ENCODE data around the gene PPP1R9B.

Gene PPP1R9B

DNA sequence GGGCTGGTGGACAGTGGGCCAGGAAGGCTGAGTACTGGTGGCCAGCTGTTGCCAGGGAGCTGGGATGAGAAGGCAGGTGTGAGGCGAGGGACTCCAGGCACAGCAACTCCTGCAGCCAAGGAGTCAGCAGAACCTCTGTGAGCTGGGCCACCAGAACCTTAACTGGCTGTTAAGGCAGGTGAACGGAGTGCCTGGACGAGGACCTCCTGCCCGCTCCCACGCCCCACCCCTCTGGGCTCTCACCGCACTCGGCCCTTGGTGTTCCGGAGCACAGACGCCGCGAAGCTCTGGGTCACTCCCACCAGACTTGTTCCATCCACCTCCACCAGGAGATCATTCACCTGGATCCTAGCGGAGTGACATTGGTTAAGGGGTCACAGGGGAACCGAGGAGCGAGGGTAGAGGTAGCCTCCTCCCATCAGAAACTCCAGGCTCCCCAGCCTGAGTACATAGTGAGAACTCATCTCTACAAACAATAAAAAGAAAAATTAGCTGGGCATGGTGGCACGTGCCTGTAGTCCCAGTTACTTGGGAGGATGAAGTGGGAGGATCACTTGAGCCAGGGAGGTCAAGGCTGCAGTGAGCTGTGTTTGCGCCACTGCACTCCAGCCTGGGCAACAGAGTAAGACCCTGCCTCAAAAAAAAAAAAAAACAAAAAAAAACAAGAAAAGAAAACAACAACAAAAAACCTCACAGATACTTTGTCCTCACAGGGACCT, 9.3 kb downstream of the PPP1R9B start:
- DNase-seq: no peak

DNA sequence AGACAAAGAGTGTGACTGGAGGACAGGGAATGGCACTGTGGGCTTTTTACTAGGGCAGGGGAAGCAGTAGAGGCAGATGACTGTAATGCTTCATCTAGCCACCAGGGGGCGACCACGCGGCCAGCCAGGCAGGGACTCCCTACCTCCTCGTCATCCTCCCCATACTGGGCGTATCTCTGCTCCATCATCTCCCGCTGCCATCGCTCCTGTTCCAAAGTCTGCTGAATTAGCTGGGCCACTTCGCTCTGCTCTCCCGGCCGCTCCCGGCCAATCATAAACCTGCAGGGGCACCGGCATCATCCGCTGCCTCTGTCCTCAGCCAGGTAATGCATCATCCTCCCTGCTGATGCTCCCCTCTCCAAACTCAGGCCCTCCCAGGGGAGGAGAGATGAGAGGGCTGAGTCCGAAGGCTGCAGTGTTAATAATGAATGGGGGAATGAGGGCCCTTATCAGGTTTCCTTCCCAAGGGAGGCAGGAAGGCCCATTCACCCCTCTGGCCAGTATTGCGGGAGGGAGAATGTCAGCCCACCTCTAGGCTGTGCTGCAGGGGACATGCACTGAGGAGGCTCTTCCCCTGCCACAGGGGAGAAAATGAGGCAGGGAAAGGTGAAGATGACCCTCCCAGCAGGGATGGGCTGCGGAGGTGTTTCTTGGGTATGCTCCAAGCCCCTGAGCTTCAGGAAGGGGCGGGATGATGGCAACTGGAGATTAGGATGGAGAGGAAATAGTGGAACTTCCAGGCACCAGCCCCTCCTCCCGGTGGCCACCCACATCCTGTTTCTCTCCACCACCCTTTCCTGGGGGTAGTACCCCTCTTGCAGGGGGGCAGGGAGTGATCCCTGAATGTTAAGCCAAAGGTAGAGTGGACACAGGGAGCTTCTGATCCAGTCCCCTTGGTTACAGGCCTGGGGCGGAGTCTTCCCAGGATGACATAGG, 10.3 kb downstream of the PPP1R9B start:
- peak; percentile 76 for DNase-seq

DNA sequence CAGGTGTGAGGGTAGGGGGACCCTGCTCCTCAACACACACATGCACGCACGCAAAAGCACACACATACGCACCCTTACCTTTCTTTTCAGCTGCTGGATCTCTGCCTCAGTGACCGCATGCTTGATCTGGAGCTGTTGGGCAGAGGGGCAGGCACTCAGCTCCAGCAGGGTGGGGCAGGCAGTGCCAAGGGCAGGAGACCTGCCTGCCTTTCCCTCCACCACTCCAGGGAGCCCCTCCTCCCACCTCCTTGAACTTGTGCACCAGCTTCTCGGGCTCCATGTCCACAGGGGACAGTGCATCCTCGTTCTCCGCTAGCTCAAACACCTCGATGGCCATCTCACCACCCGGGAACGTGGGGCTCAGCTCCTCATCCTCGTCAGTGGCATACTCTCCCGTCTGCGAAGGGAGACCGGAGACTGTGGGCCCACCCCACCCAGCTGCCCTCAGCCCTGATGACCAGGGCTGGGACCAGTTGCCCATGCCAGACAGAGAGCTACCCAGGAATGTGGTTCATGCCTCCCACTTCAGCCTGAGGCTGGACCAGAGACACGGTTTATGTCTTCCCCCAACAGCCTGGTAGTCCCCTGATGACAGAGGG, 11.2 kb downstream of the PPP1R9B start:
- DNase-seq: no peak

DNA sequence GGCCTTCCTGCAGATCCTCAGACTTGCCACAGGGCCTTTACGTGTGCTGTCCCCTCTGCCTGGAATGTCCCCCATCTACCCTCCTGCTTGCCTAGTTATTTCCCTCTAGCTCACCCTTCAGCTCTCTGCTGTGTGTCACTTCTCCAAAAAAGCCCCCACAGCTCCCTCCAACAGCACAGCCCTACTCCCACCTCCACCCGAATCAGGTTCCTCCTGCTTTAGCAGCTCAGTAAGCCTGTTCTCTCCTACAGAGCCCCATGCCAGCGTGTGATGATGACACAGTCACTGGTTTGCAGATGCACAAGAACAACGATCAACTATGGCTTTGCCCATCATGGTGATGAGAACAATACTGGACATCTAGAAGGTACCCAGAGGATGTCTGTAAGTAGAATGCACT, 13.4 kb downstream of the PPP1R9B start:
- DNase-seq: no peak

DNA sequence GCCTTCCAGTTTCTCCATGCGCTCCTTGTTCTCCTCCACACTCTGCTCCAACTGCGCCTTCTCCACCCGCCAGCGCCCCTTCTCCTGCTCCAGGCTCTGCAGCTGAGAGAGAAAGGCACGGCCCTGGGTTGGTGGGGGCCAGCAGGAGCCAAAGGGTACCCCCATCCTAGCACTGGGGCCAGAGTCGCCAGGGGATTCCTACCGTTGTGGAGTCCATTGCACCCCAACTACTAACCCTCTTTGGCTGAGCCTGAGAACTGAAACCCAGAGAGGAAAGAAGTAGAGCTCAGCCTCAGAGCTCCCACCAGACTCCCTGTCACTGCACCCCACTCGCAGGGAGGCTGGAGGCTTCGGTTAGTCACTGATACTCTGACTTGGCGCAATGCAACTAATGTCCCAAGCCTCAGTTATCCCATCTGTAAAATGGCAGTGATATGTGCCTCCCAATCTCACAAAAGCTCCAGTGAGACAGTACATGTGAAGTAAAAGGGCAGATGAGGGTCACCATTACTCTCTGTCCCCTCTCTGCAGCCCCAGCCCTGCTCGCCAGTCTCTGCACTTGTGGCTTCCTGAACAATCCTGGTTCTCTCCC, 14.3 kb downstream of the PPP1R9B start:
- DNase-seq: no peak

DNA sequence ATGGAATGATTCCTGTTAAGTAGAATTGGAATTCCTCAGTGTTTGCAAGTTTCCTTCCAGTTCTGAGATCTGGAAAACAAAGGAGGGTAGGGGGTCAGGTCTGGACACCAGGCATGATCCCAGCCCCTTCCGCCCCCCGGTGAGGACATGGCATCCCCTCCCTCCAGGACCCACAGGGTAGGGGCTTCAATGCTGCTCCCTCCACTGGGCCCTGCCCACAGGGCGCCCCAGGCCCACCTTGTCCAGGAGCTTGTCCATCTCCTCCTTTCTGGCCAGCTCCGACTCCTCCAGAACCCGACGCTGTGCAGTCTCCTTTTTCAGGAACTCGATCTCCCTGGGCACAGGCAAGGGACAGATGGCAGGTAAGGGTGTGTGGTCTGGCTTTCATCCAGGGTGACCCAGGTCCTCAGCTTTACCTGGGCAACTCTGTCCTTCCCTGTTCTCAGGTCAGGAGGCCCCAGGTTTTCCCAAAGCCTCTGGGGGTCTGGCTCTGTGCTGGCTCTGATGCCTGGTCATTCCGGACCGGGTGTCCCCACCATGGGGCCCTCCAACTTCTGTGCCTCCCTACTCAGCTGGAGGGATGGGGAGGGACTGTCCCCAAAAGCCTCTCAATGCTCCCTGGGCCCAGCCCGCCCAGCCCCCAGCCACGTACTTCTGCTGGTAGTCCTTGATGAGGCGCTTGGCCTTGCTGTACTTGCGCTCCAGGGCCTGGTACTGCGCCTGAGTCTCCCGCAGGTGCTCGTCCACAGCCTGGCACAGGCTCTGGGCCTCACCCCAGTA, 15.0 kb downstream of the PPP1R9B start:
- DNase-seq: no peak

DNA sequence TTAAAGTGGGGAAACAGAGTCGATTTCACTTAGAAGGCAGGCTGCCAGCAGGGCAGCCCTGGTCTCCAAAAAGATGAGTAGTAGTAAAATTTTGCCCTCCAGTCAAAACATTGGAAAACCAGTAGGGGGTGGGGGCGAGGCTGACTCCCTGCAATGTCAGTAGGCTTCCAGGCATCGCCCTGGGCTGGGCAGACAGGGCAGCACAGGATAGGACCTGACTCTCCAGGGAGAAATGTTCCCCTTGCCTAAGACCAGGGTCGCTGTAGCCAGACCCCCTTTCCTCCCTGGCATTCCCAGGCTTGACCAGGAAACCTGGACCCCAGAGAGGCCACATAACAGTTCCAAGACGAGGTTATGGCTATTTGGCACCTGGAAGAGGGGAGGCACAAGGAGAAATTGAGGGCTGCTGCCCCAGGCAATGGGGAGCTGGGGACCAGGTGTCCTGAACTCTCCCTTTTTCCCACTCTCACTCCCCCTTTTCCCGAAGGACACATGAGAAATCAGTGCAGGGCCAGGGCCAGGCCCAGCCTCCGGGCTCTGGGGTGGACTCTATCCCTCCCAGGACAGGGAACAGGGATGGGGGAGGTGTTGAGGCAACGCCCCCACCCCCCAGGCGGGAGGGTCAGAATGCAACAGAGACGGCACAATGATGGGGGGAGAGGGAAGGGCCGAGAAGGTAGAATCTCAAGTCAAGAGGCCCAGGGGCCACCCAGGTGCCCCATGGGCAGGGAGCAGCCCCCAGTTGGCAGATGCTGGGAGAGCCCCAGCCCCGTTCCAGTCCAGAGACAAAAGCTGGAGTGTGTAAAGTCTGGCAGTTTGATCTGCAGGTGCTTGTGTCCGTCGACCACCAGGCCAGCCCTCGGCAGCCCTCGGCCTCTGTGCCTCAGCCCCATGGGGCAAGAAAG, 16.0 kb downstream of the PPP1R9B start:
- DNase-seq: no peak

DNA sequence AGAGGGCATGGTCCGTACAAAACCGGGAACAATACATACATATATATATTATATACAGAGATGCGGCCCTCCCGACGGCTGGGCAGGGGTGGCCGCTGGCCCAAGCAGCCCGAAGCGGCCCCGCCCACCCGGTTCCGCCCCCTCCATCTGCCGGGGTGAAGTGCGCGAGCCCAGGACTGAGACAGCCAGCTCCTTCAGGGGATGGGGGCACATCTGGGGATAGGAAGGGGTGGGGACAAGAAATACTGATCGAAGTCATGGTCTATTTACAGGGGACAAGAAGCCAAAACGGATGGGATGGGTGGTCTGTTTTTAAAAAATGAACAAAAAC, 16.7 kb downstream of the PPP1R9B start:
- DNase-seq: no peak

DNA sequence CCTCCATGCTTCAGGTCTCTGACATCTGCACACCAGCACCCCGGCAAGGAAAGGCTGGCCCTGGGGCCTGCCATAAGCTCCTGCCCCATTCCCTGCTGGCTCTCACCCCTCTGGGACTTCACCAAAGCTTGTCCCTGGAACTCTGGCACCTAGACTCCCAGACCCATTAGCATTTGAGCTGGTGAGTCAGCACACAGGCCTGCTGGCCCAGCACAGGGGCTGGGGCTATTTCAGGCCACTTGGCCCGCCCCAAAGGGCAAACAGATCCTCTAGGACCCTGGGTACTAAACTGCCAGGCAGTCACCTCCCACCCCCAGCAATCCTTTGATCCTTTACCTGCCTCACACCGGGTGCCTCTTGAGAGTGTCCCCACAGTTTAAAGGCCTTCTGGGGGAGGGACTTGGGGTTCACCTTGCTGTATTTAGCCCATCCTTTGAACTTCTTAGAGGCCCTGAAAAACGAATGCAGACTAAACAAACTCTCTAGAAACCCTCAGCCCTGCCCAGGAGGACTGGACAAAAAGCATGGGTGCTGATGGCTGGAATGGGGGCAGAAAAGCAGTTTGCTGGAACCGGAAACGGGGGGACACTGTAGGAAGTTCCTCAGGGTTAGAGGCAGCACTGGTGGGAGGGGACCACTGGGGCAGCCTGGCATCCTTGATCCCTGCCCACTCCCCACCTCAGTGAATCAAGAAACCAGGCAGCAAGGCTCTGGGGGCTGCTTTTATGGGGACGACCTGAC, 17.3 kb downstream of the PPP1R9B start:
- DNase-seq: no peak

DNA sequence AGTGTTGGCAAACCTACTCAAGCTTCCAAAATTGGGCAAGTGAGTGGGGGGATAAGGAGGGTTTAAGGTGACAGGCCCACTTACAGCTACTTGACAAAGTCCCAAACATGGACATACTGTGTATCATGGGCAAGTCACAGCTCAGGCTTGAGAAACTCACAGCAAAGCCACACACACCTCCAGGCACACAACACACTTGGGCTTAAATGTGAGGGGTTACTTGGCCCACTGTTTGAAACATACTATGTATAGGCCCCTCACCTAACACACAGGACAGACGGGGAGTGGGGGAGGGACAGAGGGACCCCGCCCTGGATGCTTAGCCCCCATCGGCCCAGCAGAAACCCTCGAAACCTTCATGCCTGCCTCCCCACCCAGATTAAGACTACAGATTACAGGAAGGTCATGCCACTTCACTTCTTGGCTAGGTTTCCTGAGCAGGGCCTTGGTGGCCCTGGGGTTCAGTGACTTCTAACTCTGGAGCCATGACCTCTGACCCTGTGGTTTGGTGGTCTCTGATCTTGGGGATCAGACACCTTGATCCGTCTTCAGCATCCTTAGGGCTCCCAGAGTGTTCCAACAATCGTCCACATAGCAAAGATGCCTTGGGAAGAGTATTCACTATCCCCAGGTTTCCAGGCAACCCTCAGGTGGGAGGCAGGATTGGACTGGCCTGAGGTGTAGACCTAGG, 18.2 kb downstream of the PPP1R9B start:
- DNase-seq: no peak

DNA sequence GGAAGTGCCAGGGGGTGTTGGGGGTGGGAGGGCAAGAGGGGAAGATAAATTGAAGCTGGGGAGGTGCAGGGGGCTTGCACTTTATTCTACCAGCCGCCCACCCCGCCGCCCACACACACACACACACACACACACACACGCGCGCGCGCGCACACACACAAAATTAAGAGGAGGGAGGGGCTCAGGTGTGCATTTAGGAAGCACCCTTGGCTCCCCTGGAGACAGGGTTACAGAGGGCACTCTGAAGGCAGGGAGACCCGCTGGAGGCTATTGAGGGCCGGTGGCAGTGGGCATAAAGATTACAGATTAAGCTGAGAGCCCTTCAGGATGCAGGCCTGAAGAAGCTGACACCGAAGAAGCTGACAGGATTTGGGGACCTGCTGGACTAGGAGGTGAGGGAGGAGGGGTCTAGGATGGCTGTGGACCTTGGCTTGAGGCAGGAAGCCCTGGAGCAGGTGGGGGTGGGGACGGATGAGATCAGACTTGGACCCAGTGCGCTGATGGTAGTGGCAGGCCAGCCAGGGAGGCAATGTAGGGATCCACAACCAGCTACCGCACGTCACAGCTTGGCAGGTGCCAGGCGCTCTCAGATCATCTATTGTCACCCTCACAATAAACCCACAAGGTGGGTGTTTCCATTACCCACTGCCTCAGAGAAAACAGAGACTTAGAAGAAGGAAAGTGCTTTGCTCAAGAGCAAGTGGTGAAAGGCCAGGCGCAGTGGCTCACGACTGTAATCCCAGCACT, 19.7 kb downstream of the PPP1R9B start:
- no peak for DNase-seq

DNA sequence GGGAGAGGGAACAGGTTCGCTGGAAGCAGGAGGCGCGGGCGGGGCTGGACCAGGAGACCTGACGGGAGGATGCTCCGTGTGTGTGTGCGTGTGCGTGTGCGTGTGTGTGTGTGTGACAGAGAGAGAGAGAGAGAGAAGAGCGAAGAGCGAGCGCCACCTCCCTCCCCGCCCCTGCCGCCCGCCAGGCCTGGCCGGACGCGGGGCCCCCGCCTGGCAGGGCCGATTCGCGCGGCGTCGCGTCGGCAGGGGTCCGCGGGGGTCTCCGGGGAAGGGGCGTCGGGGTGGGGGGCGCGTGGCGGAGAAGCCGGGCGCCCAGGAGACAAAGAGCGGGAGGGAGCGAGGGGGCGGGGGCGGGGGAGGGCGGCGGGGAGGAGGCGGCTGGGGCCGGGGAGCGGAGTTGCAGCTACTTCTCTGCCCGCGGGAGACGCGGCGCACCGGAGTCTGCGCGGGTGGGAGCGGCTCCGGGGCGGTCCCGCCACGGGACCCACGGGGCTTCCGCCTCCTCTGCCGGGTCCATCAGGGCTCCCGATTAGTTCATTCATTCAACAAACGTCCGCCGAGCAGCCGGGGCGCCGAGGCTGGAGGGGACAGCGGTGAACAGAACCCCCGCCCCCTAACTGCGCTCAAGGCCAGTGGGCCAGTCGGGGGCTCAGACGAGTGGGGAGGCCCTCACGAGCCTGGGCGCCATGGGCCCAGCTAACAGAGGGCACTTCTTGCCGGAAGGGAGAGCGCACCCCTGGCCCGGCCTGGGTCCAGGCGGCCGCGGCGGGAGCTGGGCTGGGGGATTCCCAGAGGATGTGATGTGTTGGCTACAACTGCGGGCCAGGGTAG, 20.5 kb downstream of the PPP1R9B start, which contains the start of gene SAMD14:
Gene SAMD14 (minus strand): TSS at position 433 of the 831 bp plus-strand sequence. CDS start 5,201 bp downstream, outside the sequence.
- DNase-seq: no peak

DNA sequence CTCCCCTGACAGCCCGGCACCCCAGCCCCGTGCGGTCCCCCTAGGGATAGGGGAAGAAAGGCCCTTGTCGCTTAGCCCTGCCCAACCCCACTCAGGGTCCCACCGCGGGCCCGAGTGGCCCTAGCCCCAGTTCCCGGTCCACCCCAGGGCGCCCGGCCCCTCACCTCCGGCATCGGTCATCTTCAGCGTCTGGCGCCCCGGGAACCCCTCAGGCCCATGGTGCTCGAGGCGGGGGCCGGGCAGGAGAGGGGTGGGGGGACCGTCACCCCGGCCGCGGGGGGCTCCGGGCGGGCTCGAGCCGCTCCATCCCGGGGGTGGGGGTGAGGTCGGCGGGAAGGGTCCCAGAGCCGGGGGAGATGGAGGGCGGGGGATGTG, 21.1 kb downstream of the PPP1R9B start:
- no peak for DNase-seq

DNA sequence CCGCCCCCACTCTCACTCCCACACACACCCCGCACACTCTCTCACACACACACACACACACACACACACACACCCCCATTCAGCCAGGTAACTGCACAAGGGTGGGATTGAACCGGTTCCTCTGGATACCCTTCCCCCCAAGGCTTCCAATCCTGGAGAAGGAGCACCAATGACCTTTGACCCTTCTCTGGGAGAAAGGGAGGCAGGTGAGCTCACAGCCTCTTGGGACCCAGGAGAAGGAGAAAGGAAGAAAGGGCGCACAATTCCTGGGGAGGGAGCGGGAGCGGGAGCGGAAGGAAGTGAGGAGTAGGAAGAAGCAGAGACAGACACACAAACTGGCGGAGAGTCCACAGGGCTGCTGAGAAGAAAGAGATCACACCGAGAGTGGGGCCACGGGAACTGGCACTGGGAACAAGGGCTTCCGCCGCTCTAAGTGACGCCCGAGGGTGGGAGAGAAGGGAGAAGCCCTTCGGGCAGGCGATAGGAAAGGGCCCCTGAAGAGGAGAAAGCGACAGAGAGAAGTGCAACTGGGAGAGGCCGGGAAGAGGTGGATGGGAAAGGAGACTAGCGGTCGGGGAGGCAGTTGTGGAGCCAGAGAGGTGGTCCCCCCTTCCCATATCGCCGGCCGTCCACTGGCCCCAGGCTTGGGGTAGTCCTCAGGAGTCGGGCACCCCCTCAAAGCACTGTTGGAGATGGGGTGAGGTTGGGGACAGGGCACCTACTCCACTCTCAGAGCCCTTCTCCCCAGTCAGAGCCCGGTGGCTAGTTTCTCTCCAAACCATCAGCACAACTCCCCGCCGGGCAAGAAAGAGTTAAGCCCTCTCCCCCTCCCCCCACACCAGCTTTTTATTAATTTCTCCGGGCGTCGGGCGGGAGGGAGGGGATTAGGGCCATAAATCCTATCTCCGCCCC, 21.8 kb downstream of the PPP1R9B start:
- no peak for DNase-seq

DNA sequence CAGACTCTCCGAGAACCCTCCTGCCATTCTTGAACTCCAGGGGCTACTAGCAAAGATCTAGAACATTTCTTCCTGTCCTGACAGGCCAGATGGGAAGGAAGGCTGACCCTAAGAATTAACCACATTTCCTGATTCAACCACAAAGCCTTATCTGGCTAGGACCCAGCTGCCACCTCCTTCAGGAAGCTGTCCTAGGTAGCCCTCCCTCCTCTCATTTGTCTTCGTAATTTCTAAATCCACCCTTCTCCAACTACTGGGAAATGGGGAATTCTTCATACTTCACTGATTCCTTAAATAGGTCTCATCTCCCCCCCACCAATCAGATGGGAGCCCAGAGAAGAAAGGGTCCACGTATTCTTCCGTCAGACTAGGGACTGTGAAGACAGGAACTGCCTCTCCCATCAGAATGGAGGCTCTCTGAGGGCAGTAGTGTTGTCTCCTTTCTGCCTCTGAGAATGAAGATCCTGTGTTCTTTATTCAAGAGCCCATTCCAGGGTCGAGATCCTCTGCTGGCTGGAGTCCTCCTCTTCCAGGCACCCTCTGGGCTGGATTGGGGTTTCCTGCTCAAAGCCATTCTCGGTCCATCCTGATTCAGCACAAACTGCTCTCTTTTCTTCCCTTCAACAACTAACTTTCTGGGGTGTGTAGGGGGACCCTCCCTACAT, 22.6 kb downstream of the PPP1R9B start:
- no peak for DNase-seq

DNA sequence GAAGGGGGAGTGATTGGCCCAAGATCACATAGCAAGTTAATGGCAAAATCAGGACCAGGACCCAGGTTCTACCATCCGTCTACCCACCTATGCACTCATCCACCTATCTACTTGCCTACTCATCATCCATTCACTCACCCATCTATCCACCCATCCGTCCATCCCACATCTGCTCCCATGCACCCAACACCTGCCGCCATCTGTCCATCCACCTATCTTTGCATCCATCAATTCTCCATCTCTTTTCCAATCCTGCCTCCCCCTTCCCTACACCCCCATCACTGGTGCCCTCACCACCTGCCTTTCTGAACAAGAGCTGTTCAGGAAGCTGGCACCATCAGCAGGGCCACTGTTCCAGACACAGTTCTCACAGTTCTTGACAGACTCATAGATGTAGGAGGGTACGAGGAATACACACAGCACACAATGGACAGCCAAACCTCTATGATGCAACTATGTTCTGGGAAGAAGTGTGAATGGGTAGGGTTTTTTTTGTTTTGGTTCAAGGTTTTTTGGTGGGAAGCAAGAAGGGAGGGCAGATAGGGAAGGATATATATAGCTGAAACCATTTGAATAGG, 25.0 kb downstream of the PPP1R9B start:
- DNase-seq: no peak

All from activated T-cell treated with anti-CD3 and anti-CD28 coated beads for 4 hours (primary cell).